Trophoblast cell (in vitro differentiated cells and primary cell): ENCODE data around the gene VSTM4.

Experiments used
- DNase-seq, 2 donors: peaks; one replicate each; pipeline ENCODE4 v3.0.0-alpha.2; 2016
- H2AFZ ChIP-seq: 2 replicates; pipeline ENCODE4 v1.6.1; 2013; ENCODE audit warnings: low read length, moderate library complexity, mild to moderate bottlenecking; ENCODE audit not compliant: insufficient read depth, poor library complexity
- H2AK5ac ChIP-seq: 2 replicates; pipeline ENCODE4 v1.6.1; 2013; ENCODE audit warnings: mild to moderate bottlenecking, low read length
- H2BK120ac ChIP-seq: 2 replicates; pipeline ENCODE4 v1.6.1; 2013; ENCODE audit warnings: low read length, mild to moderate bottlenecking, moderate library complexity; ENCODE audit not compliant: insufficient read depth, poor library complexity
- H2BK12ac ChIP-seq: 2 replicates; pipeline ENCODE4 v1.6.1; 2013; ENCODE audit warnings: mild to moderate bottlenecking, low read length, moderate library complexity
- H2BK5ac ChIP-seq: 2 replicates; pipeline ENCODE4 v1.6.1; 2013; ENCODE audit warnings: low read length, low read depth, moderate library complexity, mild to moderate bottlenecking; ENCODE audit not compliant: poor library complexity
- H3K14ac ChIP-seq: 2 replicates; pipeline ENCODE4 v1.6.1; 2013; ENCODE audit warnings: mild to moderate bottlenecking, low read length
- H3K18ac ChIP-seq: 2 replicates; pipeline ENCODE4 v1.6.1; 2013; ENCODE audit warnings: mild to moderate bottlenecking, low read length
- H3K23ac ChIP-seq: 2 replicates; pipeline ENCODE4 v1.6.1; 2013; ENCODE audit warnings: low read length
- H3K27ac ChIP-seq: 2 replicates; pipeline ENCODE4 v1.5.1; 2013; ENCODE audit warnings: low read depth, mild to moderate bottlenecking, inconsistent platforms, low read length, moderate library complexity
- H3K27me3 ChIP-seq: 2 replicates; pipeline ENCODE4 v1.6.1; 2013; ENCODE audit warnings: inconsistent platforms, mild to moderate bottlenecking, low read length, moderate library complexity; ENCODE audit not compliant: insufficient read depth
- H3K36me3 ChIP-seq, 2 experiments: 1 replicate in 1 of 2; 2 replicates in 1 of 2; pipeline ENCODE4 v1.6.1; 2013; ENCODE audit warnings: low read length in 2 of 2, mild to moderate bottlenecking in 2 of 2, moderate library complexity in 1 of 2; ENCODE audit not compliant: insufficient read depth in 2 of 2, control insufficient read depth in 1 of 2
- H3K4ac ChIP-seq: 2 replicates; pipeline ENCODE4 v1.6.1; 2013; ENCODE audit warnings: low read depth, mild to moderate bottlenecking, low read length, moderate library complexity
- H3K4me1 ChIP-seq, 2 experiments: 1 replicate in 1 of 2; 2 replicates in 1 of 2; pipeline ENCODE4 v1.6.1; 2013; ENCODE audit warnings: low read length in 2 of 2, mild to moderate bottlenecking in 2 of 2, moderate library complexity in 1 of 2; ENCODE audit not compliant: insufficient read depth in 2 of 2, control insufficient read depth in 1 of 2
- H3K4me2 ChIP-seq: 2 replicates; pipeline ENCODE4 v1.6.1; 2013; ENCODE audit warnings: inconsistent platforms, mild to moderate bottlenecking, low read length, moderate library complexity
- H3K4me3 ChIP-seq: 2 replicates; pipeline ENCODE4 v1.5.1; 2013; ENCODE audit warnings: mild to moderate bottlenecking, low read depth, low read length, inconsistent platforms
- H3K79me1 ChIP-seq: one replicate; pipeline ENCODE4 v1.6.1; 2013; ENCODE audit warnings: low read length
- H3K79me2 ChIP-seq: 2 replicates; pipeline ENCODE4 v1.6.1; 2013; ENCODE audit warnings: low read length, mild to moderate bottlenecking; ENCODE audit not compliant: control insufficient read depth, insufficient read depth, poor library complexity
- H3K9ac ChIP-seq: 2 replicates; pipeline ENCODE4 v1.6.1; 2013; ENCODE audit warnings: mild to moderate bottlenecking, low read length
- H3K9me3 ChIP-seq: 2 replicates; pipeline ENCODE4 v1.6.1; 2013; ENCODE audit warnings: low read depth, mild to moderate bottlenecking, control low read depth, inconsistent platforms, low read length; ENCODE audit not compliant: insufficient read depth
- H4K12ac ChIP-seq: 2 replicates; pipeline ENCODE4 v1.6.1; 2013; ENCODE audit warnings: low read depth, mild to moderate bottlenecking, low read length, moderate library complexity
- H4K8ac ChIP-seq: 2 replicates; pipeline ENCODE4 v1.6.1; 2013; ENCODE audit warnings: low read depth, mild to moderate bottlenecking, low read length, moderate library complexity
- H4K91ac ChIP-seq: one replicate; pipeline ENCODE4 v1.6.1; 2013; ENCODE audit warnings: low read depth, mild to moderate bottlenecking, low read length, moderate library complexity
- WGBS: extraction: QIAGEN DNeasy Blood & Tissue Kit; methylation state at CpG from one replicate; pipeline ENCODE4 v1.1.7; 2013; ENCODE audit warnings: missing lambda C conversion rate; ENCODE audit not compliant: insufficient read length, insufficient coverage; ENCODE audit errors: extremely low coverage; 5-methylcytosine and 5-hydroxymethylcytosine counted together

The VSTM4 gene

DNA sequence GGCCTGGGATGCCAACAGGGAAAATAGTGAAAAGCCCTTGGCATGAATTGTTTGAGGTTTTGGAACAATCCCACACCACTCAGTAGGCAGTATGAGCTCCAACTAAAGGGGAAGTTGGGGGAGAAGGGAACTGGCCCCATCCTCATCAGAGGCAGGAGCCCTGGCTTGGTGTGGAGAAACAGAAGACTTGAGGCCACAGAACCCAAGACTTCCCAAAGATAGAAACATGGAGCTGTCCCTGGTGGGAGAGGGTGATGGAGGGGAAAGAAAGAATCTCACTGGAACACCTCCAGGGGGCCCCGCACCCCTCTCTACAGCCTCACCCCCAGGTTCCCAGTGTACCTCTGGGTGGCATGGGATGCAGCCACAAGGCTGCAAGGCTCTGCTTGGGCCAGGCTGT is 85.7 kb downstream of the VSTM4 start:
- Histone ChIP-seq H3K9me3 (peaks cover 2% of the 10 kb centered on the region), H3K9ac (no peak overlapping the region), H2AFZ (no peak overlapping the region), H3K36me3 (no peaks in the 10 kb centered on the region), H2BK120ac (no peak overlapping the region), H3K14ac (no peak overlapping the region), H4K91ac (no peak overlapping the region), H3K4me2 (no peak overlapping the region), H3K79me1 (no peaks in the 10 kb centered on the region), H4K12ac (no peak overlapping the region), H2BK5ac (no peak overlapping the region), H3K4me3 (no peak overlapping the region), H3K79me2 (no peaks in the 10 kb centered on the region), H3K4me1 (no peaks in the 10 kb centered on the region), H3K27me3 (no peaks in the 10 kb centered on the region), H3K23ac (no peak overlapping the region), H2BK12ac (no peak overlapping the region), H2AK5ac (no peak overlapping the region), H3K18ac (no peak overlapping the region), H3K4ac (no peak overlapping the region), H4K8ac (no peak overlapping the region), H3K27ac (no peak overlapping the region)
- no peak for DNase-seq
- no CpG with 5 or more reads among the region's 1 CpG for WGBS

DNA sequence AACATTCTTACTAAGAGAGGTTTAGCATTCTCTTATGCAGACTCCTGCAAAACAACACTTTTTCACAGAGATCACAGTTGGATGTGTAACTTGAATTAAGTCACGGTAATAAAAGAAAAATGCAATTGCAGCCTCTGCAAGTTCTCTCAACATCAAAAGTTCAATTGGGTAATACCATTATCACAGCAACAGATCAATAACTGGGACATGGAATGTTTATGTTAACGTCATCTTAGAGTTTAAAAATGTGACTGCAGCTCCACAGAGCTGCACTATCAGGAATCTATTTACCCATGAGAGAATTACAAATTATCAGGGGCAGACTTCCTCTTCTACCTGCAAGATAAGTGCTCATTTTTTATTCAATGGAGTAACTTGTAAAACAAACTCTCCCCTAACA is 86.7 kb downstream of the VSTM4 start:
- H3K79me1 ChIP-seq = no peaks in the 10 kb centered on the region
- no peak overlapping the region for H2BK120ac ChIP-seq
- H3K4me3 ChIP-seq = no peak overlapping the region
- H3K4me1 ChIP-seq = no peaks in the 10 kb centered on the region
- no peak overlapping the region for H4K12ac ChIP-seq
- no peak for DNase-seq
- H2BK5ac ChIP-seq = no peak overlapping the region
- H4K91ac ChIP-seq = no peak overlapping the region
- no peak overlapping the region for H2AK5ac ChIP-seq
- WGBS = no CpG with 5 or more reads among the region's 2 CpGs
- no peaks in the 10 kb centered on the region for H3K27me3 ChIP-seq
- H2BK12ac ChIP-seq = no peak overlapping the region
- H3K4me2 ChIP-seq = no peak overlapping the region
- H3K9me3 ChIP-seq = peaks cover 2% of the 10 kb centered on the region
- no peaks in the 10 kb centered on the region for H3K36me3 ChIP-seq
- no peak overlapping the region for H3K14ac ChIP-seq
- H3K79me2 ChIP-seq = no peaks in the 10 kb centered on the region
- no peak overlapping the region for H3K27ac ChIP-seq
- H3K18ac ChIP-seq = no peak overlapping the region
- H3K23ac ChIP-seq = no peak overlapping the region
- no peak overlapping the region for H3K4ac ChIP-seq
- no peak overlapping the region for H3K9ac ChIP-seq
- no peak overlapping the region for H4K8ac ChIP-seq
- no peak overlapping the region for H2AFZ ChIP-seq

DNA sequence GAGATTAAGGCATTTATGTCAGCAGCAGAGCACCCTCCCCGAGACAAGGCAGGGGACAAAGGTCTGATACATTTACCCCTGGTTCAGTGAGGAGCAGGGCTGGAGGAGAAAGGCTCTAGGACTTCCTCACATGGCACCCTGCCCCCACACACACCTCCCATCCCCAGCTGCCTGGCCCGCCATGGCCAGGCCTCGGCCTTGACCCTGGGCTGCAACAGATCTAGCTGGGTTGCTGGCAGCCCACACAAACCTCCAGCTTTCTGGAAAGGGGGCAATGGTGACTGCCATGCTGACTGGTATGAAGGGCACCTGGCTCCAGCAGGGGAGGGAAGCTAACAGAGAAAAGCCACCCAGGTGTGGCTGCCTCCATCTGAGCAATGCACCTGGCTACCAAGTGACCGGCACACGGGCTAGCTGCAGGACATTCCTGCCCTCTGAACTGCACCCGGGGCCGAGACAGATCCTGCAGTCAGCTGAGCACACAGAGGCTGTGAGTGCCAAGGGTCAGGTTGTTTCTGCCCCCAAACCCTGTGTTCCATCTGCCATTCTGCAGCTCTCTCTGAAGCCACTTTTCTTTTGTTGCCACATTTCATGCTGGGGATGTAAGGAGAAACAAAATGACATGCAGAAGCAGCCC is 89.9 kb downstream of the VSTM4 start:
- Histone ChIP-seq H3K4me1 (no peaks in the 10 kb centered on the region), H3K9ac (no peak overlapping the region), H3K14ac (no peak overlapping the region), H3K4ac (no peak overlapping the region), H4K91ac (no peak overlapping the region), H3K9me3 (no peaks in the 10 kb centered on the region), H2BK12ac (no peak overlapping the region), H3K4me3 (no peak overlapping the region), H3K79me2 (no peaks in the 10 kb centered on the region), H3K79me1 (no peaks in the 10 kb centered on the region), H3K27me3 (no peaks in the 10 kb centered on the region), H2BK120ac (no peak overlapping the region), H2BK5ac (no peak overlapping the region), H3K27ac (no peak overlapping the region), H3K23ac (no peak overlapping the region), H3K4me2 (no peak overlapping the region), H2AFZ (no peak overlapping the region), H4K12ac (no peak overlapping the region), H2AK5ac (no peak overlapping the region), H4K8ac (no peak overlapping the region), H3K36me3 (no peaks in the 10 kb centered on the region), H3K18ac (no peak overlapping the region)
- WGBS = no CpG with 5 or more reads among the region's 7 CpGs
- DNase-seq = no peak

DNA sequence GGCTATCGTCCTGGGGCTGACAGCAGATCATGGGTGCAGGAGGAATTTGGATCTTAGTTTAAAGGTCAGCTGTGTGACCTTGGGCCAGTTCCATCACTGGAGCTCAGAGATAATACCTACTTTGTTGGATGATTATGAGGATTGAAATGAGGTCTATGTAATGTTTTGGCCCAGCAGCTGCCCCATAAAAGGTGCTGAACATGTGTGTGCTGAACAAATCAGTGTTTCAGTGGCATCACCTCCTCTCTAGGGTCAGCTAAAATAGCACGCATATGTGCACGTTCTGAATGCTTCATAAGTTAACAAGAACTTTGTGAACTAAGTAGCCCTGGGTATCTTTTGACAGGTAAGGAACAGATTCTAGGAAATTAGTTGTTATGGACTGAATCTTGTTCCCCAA is 90.8 kb downstream of the VSTM4 start:
- no peaks in the 10 kb centered on the region for H3K79me2 ChIP-seq
- H2BK12ac ChIP-seq = no peak overlapping the region
- no peak overlapping the region for H4K8ac ChIP-seq
- H3K79me1 ChIP-seq = no peaks in the 10 kb centered on the region
- no CpG with 5 or more reads among the region's 3 CpGs for WGBS
- no peak overlapping the region for H3K4me2 ChIP-seq
- no peak overlapping the region for H3K14ac ChIP-seq
- H2BK120ac ChIP-seq = no peak overlapping the region
- DNase-seq = no peak
- no peak overlapping the region for H3K4me3 ChIP-seq
- H3K36me3 ChIP-seq = no peaks in the 10 kb centered on the region
- no peak overlapping the region for H4K91ac ChIP-seq
- no peak overlapping the region for H3K23ac ChIP-seq
- no peak overlapping the region for H3K27ac ChIP-seq
- no peaks in the 10 kb centered on the region for H3K27me3 ChIP-seq
- no peak overlapping the region for H4K12ac ChIP-seq
- no peak overlapping the region for H3K18ac ChIP-seq
- no peaks in the 10 kb centered on the region for H3K4me1 ChIP-seq
- H2BK5ac ChIP-seq = no peak overlapping the region
- no peaks in the 10 kb centered on the region for H3K9me3 ChIP-seq
- no peak overlapping the region for H3K9ac ChIP-seq
- no peak overlapping the region for H2AK5ac ChIP-seq
- H3K4ac ChIP-seq = no peak overlapping the region
- no peak overlapping the region for H2AFZ ChIP-seq
